H7 (cell line): ENCODE results near the gene FGR. TPM values are rescaled to one million over a fixed set of nuclear protein-coding genes. Genes with fewer than 3 reads are reported as not detected.
"Not testable (repeated sequence)": the region's sequence is repeated elsewhere in the genome, so short reads cannot be mapped to it uniquely, and the experiment has no call there.

Experiments used
- DNase-seq: peaks from one replicate; pipeline ENCODE4 v3.0.0; 2012
- H3K27me3 ChIP-seq: 2 replicates; pipeline ENCODE4 v1.6.0; 2011; ENCODE audit warnings: mild to moderate bottlenecking, low read length; ENCODE audit not compliant: control insufficient read depth, insufficient read depth
- H3K36me3 ChIP-seq: replicated peaks from 2 replicates; pipeline ENCODE4 v1.5.1; 2011; ENCODE audit warnings: low read length; ENCODE audit not compliant: control insufficient read depth, insufficient read depth
- H3K4me3 ChIP-seq: 2 replicates; pipeline ENCODE4 v1.5.1; 2011; ENCODE audit warnings: low read depth, mild to moderate bottlenecking, control low read depth, low read length, moderate library complexity; ENCODE audit not compliant: insufficient read depth
- total RNA-seq: library from RNA; depleted of rRNA; stranded (reverse); fragments of >200 nt; shearing (Covaris generic); gene quantifications from 2 replicates; pipeline ENCODE4 v1.2.3, GENCODE V29; 2014

Gene FGR
- total RNA-seq, 1 experiment from 2014 or later = 0.07 TPM

GRCh38 chr1:27650539-27651175 lies 15.7 kb upstream of the FGR start:
- Histone ChIP-seq H3K27me3 (no peaks in the 10 kb centered on the region; the same call in 1 of the 2 replicates), H3K4me3 (no peak overlapping the region), H3K36me3 (no peaks in the 10 kb centered on the region)
- DNase-seq = peak; percentile 46

GRCh38 chr1:27650171-27650538 lies 15.2 kb upstream of the FGR start:
- DNase-seq = no peak
- Histone ChIP-seq H3K27me3 (no peaks in the 10 kb centered on the region; the same call in 1 of the 2 replicates), H3K4me3 (no peak overlapping the region), H3K36me3 (no peaks in the 10 kb centered on the region)

GRCh38 chr1:27649306-27649635 lies 14.3 kb upstream of the FGR start:
- H3K27me3 ChIP-seq = no peaks in the 10 kb centered on the region; the same call in 1 of the 2 replicates
- no peaks in the 10 kb centered on the region for H3K36me3 ChIP-seq
- no peak for DNase-seq
- H3K4me3 ChIP-seq = no peak overlapping the region

- DNase-seq = no peak
- H3K4me3 ChIP-seq = no peak overlapping the region
- H3K36me3 ChIP-seq = no peaks in the 10 kb centered on the region
- no peaks in the 10 kb centered on the region; the same call in 1 of the 2 replicates for H3K27me3 ChIP-seq
These were observed 13.8 kb upstream of the FGR start for GRCh38 chr1:27648602-27649305.

GRCh38 chr1:27647328-27647727 lies 12.3 kb upstream of the FGR start:
- Histone ChIP-seq H3K4me3 (no peak overlapping the region), H3K27me3 (no peaks in the 10 kb centered on the region; the same call in 1 of the 2 replicates), H3K36me3 (no peaks in the 10 kb centered on the region)
- no peak for DNase-seq

- no peaks in the 10 kb centered on the region for H3K36me3 ChIP-seq
- no peaks in the 10 kb centered on the region; the same call in 1 of the 2 replicates for H3K27me3 ChIP-seq
- DNase-seq = no peak
- H3K4me3 ChIP-seq = no peak overlapping the region
These were observed 11.7 kb upstream of the FGR start for GRCh38 chr1:27646676-27647075.

- no peak overlapping the region for H3K4me3 ChIP-seq
- no peaks in the 10 kb centered on the region for H3K36me3 ChIP-seq
- DNase-seq = no peak
- H3K27me3 ChIP-seq = no peaks in the 10 kb centered on the region; the same call in 1 of the 2 replicates
These were observed 10.1 kb upstream of the FGR start for GRCh38 chr1:27645071-27645415.

GRCh38 chr1:27644369-27645070 lies 9.5 kb upstream of the FGR start:
- DNase-seq = no peak
- Histone ChIP-seq H3K4me3 (no peak overlapping the region), H3K36me3 (no peaks in the 10 kb centered on the region), H3K27me3 (no peaks in the 10 kb centered on the region; the same call in 1 of the 2 replicates)

GRCh38 chr1:27643600-27644368 lies 8.8 kb upstream of the FGR start:
- Histone ChIP-seq H3K4me3 (no peak overlapping the region), H3K36me3 (no peaks in the 10 kb centered on the region), H3K27me3 (no peaks in the 10 kb centered on the region; the same call in 1 of the 2 replicates)
- DNase-seq = peak; percentile 84

GRCh38 chr1:27640514-27640913 lies 5.5 kb upstream of the FGR start:
- not testable (repeated sequence) for H3K4me3 ChIP-seq, H3K27me3 ChIP-seq, DNase-seq, H3K36me3 ChIP-seq

- DNase-seq = no peak
- no peaks in the 10 kb centered on the region for H3K36me3 ChIP-seq
- H3K4me3 ChIP-seq = no peak overlapping the region
- H3K27me3 ChIP-seq = peaks cover 19% of the 10 kb centered on the region
These were observed 3.8 kb upstream of the FGR start for GRCh38 chr1:27638805-27639204.

- peaks cover 25% of the 10 kb centered on the region for H3K27me3 ChIP-seq
- no peaks in the 10 kb centered on the region for H3K36me3 ChIP-seq
- no peak overlapping the region for H3K4me3 ChIP-seq
- DNase-seq = no peak
These were observed 3.2 kb upstream of the FGR start for GRCh38 chr1:27638047-27638734.

- peaks cover 26% of the 10 kb centered on the region for H3K27me3 ChIP-seq
- H3K36me3 ChIP-seq = no peaks in the 10 kb centered on the region
- DNase-seq = no peak
- H3K4me3 ChIP-seq = no peak overlapping the region
These were observed 584 bp upstream of the FGR start for GRCh38 chr1:27635396-27636142.
